Transverse colon (tissue), 4 donors: ENCODE data around the gene TNS1. TPM values are rescaled to one million over a fixed set of nuclear protein-coding genes. Genes with fewer than 3 reads are reported as not detected.

Source experiments
- DNase-seq: peaks from one replicate; pipeline ENCODE4 v3.0.0-alpha.2; 2019
- H3K27ac ChIP-seq, 4 donors: fragments of 200-600 bp; sonication (generic); 2 replicates each; pipeline ENCODE4 v1.5.1; 2016 to 2018; ENCODE audit warnings: inconsistent platforms in 4 of 4
- H3K27me3 ChIP-seq: fragments of 200-600 bp; sonication (generic); 2 replicates; pipeline ENCODE4 v1.5.1; 2017; ENCODE audit warnings: inconsistent platforms
- H3K36me3 ChIP-seq, 4 donors: fragments of 200-600 bp; sonication (generic); 2 replicates each; pipeline ENCODE4 v1.5.1; 2017 to 2019; ENCODE audit warnings: inconsistent platforms in 4 of 4
- H3K4me1 ChIP-seq, 4 donors: fragments of 200-600 bp; sonication (generic); 2 replicates each; pipeline ENCODE4 v1.5.1; 2017 to 2020; ENCODE audit warnings: inconsistent platforms in 4 of 4
- H3K4me3 ChIP-seq, 4 donors: fragments of 200-600 bp; sonication (generic); 1 replicate in 1 of 4; 2 replicates in 3 of 4; pipeline versions ENCODE4 v1.5.1 to v1.6.1; 2017 to 2019; ENCODE audit warnings: inconsistent platforms in 4 of 4
- H3K9me3 ChIP-seq, 2 donors: fragments of 200-600 bp; sonication (generic); 2 replicates each; pipeline ENCODE4 v1.5.1; 2017 to 2019; ENCODE audit warnings: inconsistent platforms in 2 of 2
- EP300 ChIP-seq: sonication (generic); formaldehyde crosslinking; IDR thresholded peaks from one replicate; pipeline ENCODE4 v1.6.1; 2017; ENCODE audit warnings: antibody characterized with exemption, low read depth
- POLR2A ChIP-seq: fragments of 450-650 bp; IDR thresholded peaks from one replicate; pipeline ENCODE4 v1.6.1; 2016; ENCODE audit warnings: antibody characterized with exemption, mild to moderate bottlenecking, moderate library complexity
- POLR2AphosphoS5 ChIP-seq, 3 donors: sonication (generic); formaldehyde crosslinking; IDR thresholded peaks; one replicate each; pipeline ENCODE4 v1.6.1; 2016; ENCODE audit warnings: antibody characterized with exemption in 3 of 3
- WGBS, 2 donors: methylation state at CpG; one replicate each; pipeline ENCODE4 v1.1.5; 2018; ENCODE audit warnings: low coverage in 1 of 2; 5-methylcytosine and 5-hydroxymethylcytosine counted together
- in situ Hi-C, 4 donors: fragments of 200-750 bp; cut with MboI; loops; one replicate each; pipeline versions ENCODE4 v1.15.0 to v1.15.1; 2017; ENCODE audit warnings: low sequenced_read_pairs in 3 of 4, low pct_ligation_motif_present in 1 of 4, low pct_unique_long_range_greater_than_20kb in 1 of 4
- intact Hi-C: fragments of 100-400 bp; cut with DNase I; formaldehyde crosslinking; loops from one replicate; pipeline ENCODE4 v1.15.1; 2023; ENCODE audit warnings: low total_unique reads
- total RNA-seq, 4 donors: library from RNA; depleted of rRNA; stranded (reverse); fragments of >200 nt; gene quantifications; one replicate each; pipeline ENCODE4 v1.1.0, GENCODE V29; 2016
- TF ChIP-seq, protein P1 (sequence below), 5 experiments: fragments of 200-600 bp in 3 of 5; fragments of 450-650 bp in 2 of 5; sonication (generic) in 3 of 5; IDR thresholded peaks; 1 replicate in 2 of 5; 2 replicates in 3 of 5; pipeline ENCODE4 v1.5.1; 2016 to 2017; ENCODE audit warnings: antibody characterized with exemption in 5 of 5, inconsistent platforms in 3 of 5, mild to moderate bottlenecking in 2 of 5, moderate library complexity in 1 of 5

Gene TNS1
- total RNA-seq, 4 donors from 2014 or later = 101 to 487 (median 231) TPM

DNA sequence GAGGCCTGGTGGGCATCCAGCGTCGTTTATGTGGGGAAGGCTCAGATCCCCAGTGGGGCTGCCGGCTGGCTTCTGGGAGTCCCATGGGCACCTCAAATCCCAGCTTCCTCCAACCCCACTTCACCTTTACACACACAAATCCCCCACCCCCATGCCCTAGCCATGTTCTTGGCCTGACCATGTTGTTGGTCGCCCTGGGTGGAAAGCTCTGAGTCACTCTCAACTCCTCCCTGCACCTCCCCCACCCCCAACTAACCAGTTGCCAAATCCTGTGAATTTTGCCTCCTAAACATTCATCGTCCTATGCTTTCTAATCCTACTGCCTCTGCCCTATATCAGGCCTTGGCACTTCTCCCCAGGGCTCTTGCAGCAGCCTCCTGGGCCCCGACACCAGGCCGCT, 6.4 kb downstream of the TNS1 start:
- Histone ChIP-seq H3K36me3 (no peaks in the 10 kb centered on the region), H3K27ac (peak overlapping the region; percentile 35 to 61 (median 51)), H3K4me3 (no peak overlapping the region), H3K4me1 (peaks cover 0 to 32% (median 12%) of the 10 kb centered on the region in 4 donors), H3K9me3 (no peaks in the 10 kb centered on the region), H3K27me3 (no peaks in the 10 kb centered on the region)
- no peak for DNase-seq
- intact Hi-C loops (no loop called here), in situ Hi-C loops (loop anchor here in 1 of 4 donors (25.0 kb wide), 1 partner anchor 209 kb away; no protein-coding TSS in a partner anchor)
- TF ChIP-seq EP300 = no peak
- TF ChIP-seq, protein P1, sequence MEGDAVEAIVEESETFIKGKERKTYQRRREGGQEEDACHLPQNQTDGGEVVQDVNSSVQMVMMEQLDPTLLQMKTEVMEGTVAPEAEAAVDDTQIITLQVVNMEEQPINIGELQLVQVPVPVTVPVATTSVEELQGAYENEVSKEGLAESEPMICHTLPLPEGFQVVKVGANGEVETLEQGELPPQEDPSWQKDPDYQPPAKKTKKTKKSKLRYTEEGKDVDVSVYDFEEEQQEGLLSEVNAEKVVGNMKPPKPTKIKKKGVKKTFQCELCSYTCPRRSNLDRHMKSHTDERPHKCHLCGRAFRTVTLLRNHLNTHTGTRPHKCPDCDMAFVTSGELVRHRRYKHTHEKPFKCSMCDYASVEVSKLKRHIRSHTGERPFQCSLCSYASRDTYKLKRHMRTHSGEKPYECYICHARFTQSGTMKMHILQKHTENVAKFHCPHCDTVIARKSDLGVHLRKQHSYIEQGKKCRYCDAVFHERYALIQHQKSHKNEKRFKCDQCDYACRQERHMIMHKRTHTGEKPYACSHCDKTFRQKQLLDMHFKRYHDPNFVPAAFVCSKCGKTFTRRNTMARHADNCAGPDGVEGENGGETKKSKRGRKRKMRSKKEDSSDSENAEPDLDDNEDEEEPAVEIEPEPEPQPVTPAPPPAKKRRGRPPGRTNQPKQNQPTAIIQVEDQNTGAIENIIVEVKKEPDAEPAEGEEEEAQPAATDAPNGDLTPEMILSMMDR (IDR thresholded peaks at IDR 0.05) = no peak
- TF ChIP-seq POLR2A = no peak
- no peak for TF ChIP-seq POLR2AphosphoS5 (IDR thresholded peaks at IDR 0.05)
- WGBS, 2 donors = 44 to 80% methylated on average over 2 to 7 of the region's 7 CpGs

DNA sequence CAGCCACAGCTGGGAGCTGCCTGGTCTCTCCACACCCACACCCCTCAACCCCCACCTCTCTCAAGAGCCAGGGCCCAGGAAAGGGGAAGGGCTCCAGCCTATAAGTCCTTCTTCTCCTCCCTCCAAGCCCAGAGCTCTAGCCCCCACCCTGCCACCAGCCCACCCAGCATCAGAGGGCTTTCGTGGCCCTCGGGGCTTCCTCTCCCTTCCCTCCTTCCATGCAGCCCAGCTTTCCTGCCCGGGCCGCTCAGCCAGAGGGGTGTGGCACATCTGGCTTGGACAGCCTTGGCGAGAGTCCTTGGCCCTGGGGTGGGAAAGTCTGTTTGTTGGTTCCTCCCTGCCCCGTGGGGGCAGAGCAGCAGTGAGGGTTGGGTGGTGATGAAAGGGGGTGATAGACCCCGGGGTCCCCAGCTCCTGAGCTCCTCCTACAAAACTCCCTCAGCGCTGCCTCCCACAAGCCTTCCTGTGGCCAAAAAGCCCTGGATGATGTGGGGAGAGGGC, 7.0 kb downstream of the TNS1 start:
- peak overlapping the region; percentile 35 to 61 (median 51) for H3K27ac ChIP-seq

DNA sequence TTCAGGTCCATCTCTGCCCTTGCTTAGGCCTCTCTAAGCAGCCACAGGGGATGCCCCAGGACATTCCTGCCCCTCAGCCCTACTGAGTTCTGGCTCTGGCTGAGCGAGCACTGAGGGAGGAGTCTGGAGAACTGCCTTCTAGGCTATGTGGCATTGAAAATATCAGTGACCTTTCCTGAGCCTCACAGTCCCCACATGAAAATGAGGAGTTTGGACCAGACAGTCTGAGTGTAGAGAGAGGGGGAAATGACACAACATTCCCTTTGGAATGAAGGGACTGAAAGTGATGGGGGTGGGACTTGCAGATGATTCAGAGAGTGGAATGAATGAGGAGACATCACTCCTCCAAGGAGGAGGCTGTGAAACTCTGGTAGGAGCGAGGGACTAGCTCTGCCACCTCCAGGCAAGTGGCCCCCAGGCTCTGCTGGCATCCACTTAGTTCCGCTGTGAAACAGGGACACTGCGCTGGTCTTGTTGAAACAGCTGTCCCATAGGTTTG, 8.0 kb downstream of the TNS1 start:
- Histone ChIP-seq H3K27ac (peak overlapping the region; percentile 31 to 47 (median 36)), H3K27me3 (no peaks in the 10 kb centered on the region), H3K9me3 (no peaks in the 10 kb centered on the region), H3K4me1 (peaks cover 0 to 29% (median 12%) of the 10 kb centered on the region in 4 donors), H3K4me3 (no peak overlapping the region), H3K36me3 (no peaks in the 10 kb centered on the region)
- DNase-seq = no peak
- 73% methylated on average over 4 of the region's 4 CpGs; no CpG with 5 or more reads in 1 of the 2 donors for WGBS, 2 donors
- intact Hi-C loops (no loop called here), in situ Hi-C loops (loop anchor here in 1 of 4 donors (25.0 kb wide), 1 partner anchor 208 kb away; no protein-coding TSS in a partner anchor)
- no peak for TF ChIP-seq EP300
- TF ChIP-seq, protein P1 (IDR thresholded peaks at IDR 0.05) = no peak
- TF ChIP-seq POLR2A = no peak
- no peak for TF ChIP-seq POLR2AphosphoS5 (IDR thresholded peaks at IDR 0.05)

More for the DNA sequence above, 7.0 kb downstream of the TNS1 start:
- no peak for DNase-seq
- Histone ChIP-seq H3K9me3 (no peaks in the 10 kb centered on the region), H3K4me3 (no peak overlapping the region), H3K4me1 (peaks cover 0 to 32% (median 12%) of the 10 kb centered on the region in 4 donors), H3K36me3 (no peaks in the 10 kb centered on the region), H3K27me3 (no peaks in the 10 kb centered on the region)
- TF ChIP-seq POLR2A = no peak
- in situ Hi-C loops (loop anchor here in 1 of 4 donors (25.0 kb wide), 1 partner anchor 208 kb away; no protein-coding TSS in a partner anchor), intact Hi-C loops (no loop called here)
- 22% methylated on average over 8 of the region's 8 CpGs; no CpG with 5 or more reads in 1 of the 2 donors for whole genome bisulfite sequencing, 2 donors

DNA sequence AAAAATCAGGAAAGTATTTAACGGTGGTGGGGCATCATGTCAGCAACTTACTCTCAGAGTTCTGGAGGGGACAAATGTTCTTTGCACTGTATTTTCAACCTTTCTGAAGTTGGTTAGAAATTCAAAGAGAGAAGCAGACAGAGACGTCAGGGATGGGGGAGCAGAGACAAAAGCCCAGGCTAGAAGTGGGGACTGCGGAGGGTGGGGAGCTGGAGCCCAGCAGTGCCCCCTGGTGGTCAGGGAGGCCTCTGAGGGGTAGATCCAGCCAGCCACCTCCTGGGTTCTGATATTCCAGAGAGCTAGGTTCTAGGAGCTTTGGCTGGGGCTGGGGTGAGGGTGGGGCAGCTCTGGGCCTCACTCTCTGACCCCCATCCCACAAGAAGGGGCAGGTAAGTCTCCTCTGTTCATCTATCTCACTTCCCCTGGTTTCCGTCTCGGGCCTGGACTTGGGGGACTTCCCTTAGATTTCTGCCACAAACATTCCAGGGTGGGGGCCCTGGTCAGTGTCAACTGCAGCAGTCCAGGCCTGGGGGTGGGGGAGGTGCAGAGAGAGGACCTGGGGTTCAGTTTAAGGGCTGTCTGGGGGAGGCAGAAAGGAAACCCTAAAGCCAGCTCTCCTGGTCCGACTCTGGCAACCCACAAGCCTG, 8.9 kb downstream of the TNS1 start:
- peak overlapping the region in 2 of 4 donors; percentile 31 to 38 for H3K27ac ChIP-seq
- peak; percentile 66 for DNase-seq
- TF ChIP-seq POLR2AphosphoS5 (IDR thresholded peaks at IDR 0.05) (no peak), POLR2A (no peak), EP300 (no peak)
- TF ChIP-seq, protein P1 (IDR thresholded peaks at IDR 0.05) = peak; percentile 54 to 83 (median 72)
- no peaks in the 10 kb centered on the region for H3K27me3 ChIP-seq
- H3K4me1 ChIP-seq = peaks cover 0 to 26% (median 14%) of the 10 kb centered on the region in 4 donors
- H3K36me3 ChIP-seq = no peaks in the 10 kb centered on the region
- 31 to 54% methylated on average over 2 to 6 of the region's 6 CpGs for WGBS, 2 donors
- intact Hi-C loops = no loop called here
- no peaks in the 10 kb centered on the region for H3K9me3 ChIP-seq
- H3K4me3 ChIP-seq = no peak overlapping the region
- in situ Hi-C loops = loop anchor here in 1 of 4 donors (25.0 kb wide), 1 partner anchor 207 kb away; no protein-coding TSS in a partner anchor
